GM18519 (cell line): ENCODE data around the gene ERP44.
"Not testable (repeated sequence)": the region's sequence is repeated elsewhere in the genome, so short reads cannot be mapped to it uniquely, and the experiment has no call there.

Experiments used
- ATAC-seq: cut with Tn5 transposase; IDR thresholded peaks from one replicate; pipeline ENCODE4 v1.9.1; 2021; ENCODE audit warnings: mild to moderate bottlenecking, moderate library complexity; ENCODE audit not compliant: unreplicated experiment, low FRiP score

The ERP44 gene

GRCh38 chr9:100098887-100099721 is at the start of gene ERP44, which contains the start of gene INVS:
Gene ERP44 (minus strand): TSS chr9:100099000. CDS start chr9:100098840, 160 bp downstream.
Gene INVS (plus strand): TSS chr9:100099243. CDS start chr9:100104522, 5,279 bp downstream.
- ATAC-seq = peak; percentile 89

GRCh38 chr9:100145976-100146375 is 47.2 kb upstream of the ERP44 start:
- not testable (repeated sequence) for ATAC-seq

- not testable (repeated sequence) for ATAC-seq
Measured at GRCh38 chr9:100145167-100145934, 46.6 kb upstream of the ERP44 start.

- ATAC-seq = not testable (repeated sequence)
Measured at GRCh38 chr9:100141862-100142261, 43.1 kb upstream of the ERP44 start.

- not testable (repeated sequence) for ATAC-seq
Measured at GRCh38 chr9:100140303-100140702, 41.5 kb upstream of the ERP44 start.

GRCh38 chr9:100136799-100137198 is 38.0 kb upstream of the ERP44 start:
- not testable (repeated sequence) for ATAC-seq

- ATAC-seq = no peak
Measured at GRCh38 chr9:100134731-100135130, 35.9 kb upstream of the ERP44 start.

- ATAC-seq = no peak
Measured at GRCh38 chr9:100131875-100132430, 33.2 kb upstream of the ERP44 start.

- no peak for ATAC-seq
Measured at GRCh38 chr9:100131216-100131615, 32.4 kb upstream of the ERP44 start.

- no peak for ATAC-seq
Measured at GRCh38 chr9:100129772-100130171, 31.0 kb upstream of the ERP44 start.

GRCh38 chr9:100126423-100126822 is 27.6 kb upstream of the ERP44 start:
- no peak for ATAC-seq

GRCh38 chr9:100125910-100126309 is 27.1 kb upstream of the ERP44 start:
- no peak for ATAC-seq

GRCh38 chr9:100125236-100125635 is 26.4 kb upstream of the ERP44 start:
- ATAC-seq = no peak

- no peak for ATAC-seq
Measured at GRCh38 chr9:100120286-100120685, 21.5 kb upstream of the ERP44 start.

- no peak for ATAC-seq
Measured at GRCh38 chr9:100117316-100117715, 18.5 kb upstream of the ERP44 start.

- ATAC-seq = no peak
Measured at GRCh38 chr9:100112677-100113336, 14.0 kb upstream of the ERP44 start.

GRCh38 chr9:100111235-100111634 is 12.4 kb upstream of the ERP44 start:
- no peak for ATAC-seq

- no peak for ATAC-seq
Measured at GRCh38 chr9:100108559-100108958, 9.8 kb upstream of the ERP44 start.

- ATAC-seq = no peak
Measured at GRCh38 chr9:100106616-100107015, 7.8 kb upstream of the ERP44 start.

- ATAC-seq = no peak
Measured at GRCh38 chr9:100105861-100106260, 7.1 kb upstream of the ERP44 start.

- ATAC-seq = no peak
Measured at GRCh38 chr9:100104314-100104713, 5.5 kb upstream of the ERP44 start.
